ENCODE measurements around the gene SPATA9. TPM values are rescaled to one million over a fixed set of nuclear protein-coding genes. Genes with fewer than 3 reads are reported as not detected.
"Not testable (repeated sequence)": the region's sequence is repeated elsewhere in the genome, so short reads cannot be mapped to it uniquely, and the experiment has no call there.

Gene SPATA9
- total and polyA plus RNA-seq, 7 donors, result 0.36 to 1.1 TPM; not detected in 5

DNA sequence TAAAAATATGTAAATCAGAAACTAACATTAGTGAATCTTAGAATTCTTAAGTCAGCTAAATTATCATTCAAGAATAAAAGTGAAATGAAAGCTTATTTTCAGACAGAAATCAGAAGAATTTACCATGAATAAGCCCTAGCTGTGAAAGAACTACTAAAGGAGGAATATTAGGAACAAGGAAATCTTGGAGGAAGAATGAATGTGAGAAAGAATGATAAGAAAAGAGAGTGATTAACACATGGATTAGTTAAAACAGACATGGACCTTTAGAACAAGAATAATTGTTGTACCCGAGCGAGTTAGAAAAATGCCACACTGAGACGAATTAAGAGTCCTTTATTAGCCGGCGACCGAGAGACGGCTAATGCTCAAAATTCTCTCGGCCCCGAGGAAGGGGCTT, 24.3 kb upstream of the SPATA9 start:
- Histone ChIP-seq H3K4me3 (no peak overlapping the region), H3K27me3 (no peaks in the 10 kb centered on the region), H3K27ac (no peak overlapping the region), H3K4me1 (peaks cover 0 to 9% (median 4%) of the 10 kb centered on the region in 4 donors), H3K9me3 (no peaks in the 10 kb centered on the region), H3K36me3 (no peaks in the 10 kb centered on the region)
- TF ChIP-seq POLR2AphosphoS5 (IDR thresholded peaks at IDR 0.05), result no peak
- TF ChIP-seq, protein P1, sequence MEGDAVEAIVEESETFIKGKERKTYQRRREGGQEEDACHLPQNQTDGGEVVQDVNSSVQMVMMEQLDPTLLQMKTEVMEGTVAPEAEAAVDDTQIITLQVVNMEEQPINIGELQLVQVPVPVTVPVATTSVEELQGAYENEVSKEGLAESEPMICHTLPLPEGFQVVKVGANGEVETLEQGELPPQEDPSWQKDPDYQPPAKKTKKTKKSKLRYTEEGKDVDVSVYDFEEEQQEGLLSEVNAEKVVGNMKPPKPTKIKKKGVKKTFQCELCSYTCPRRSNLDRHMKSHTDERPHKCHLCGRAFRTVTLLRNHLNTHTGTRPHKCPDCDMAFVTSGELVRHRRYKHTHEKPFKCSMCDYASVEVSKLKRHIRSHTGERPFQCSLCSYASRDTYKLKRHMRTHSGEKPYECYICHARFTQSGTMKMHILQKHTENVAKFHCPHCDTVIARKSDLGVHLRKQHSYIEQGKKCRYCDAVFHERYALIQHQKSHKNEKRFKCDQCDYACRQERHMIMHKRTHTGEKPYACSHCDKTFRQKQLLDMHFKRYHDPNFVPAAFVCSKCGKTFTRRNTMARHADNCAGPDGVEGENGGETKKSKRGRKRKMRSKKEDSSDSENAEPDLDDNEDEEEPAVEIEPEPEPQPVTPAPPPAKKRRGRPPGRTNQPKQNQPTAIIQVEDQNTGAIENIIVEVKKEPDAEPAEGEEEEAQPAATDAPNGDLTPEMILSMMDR (IDR thresholded peaks at IDR 0.05), result no peak
- no peak for TF ChIP-seq EP300 (IDR thresholded peaks at IDR 0.05)
- no peak for TF ChIP-seq POLR2A (IDR thresholded peaks at IDR 0.05)
- intact Hi-C loops (cut with DNase I), result no loop called here
- 88 to 95% methylated on average over 9 of the region's 9 CpGs for WGBS, 2 donors
- DNase-seq, result no peak

DNA sequence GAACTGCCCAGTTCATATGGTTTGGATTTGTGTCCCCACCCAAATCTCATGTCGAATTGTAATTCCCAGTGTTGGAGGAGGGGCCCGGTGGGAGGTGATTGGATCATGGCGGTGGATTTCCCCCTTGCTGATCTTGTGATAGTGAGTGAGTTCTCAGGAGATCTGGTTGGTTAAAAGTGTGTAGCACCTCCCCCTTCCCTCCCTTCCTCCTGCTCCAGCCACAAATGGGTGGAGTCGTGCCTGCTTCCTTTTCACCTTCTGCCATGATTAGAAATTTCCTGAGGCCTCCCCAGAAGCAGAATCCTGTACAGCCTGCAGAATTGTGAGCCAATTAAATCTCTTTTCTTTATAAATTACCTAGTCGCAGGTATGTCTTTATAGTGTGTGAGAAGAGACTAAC, 23.4 kb upstream of the SPATA9 start:
- intact Hi-C loops (cut with DNase I); H3K4me1 ChIP-seq; H3K27me3 ChIP-seq; H3K36me3 ChIP-seq; H3K4me3 ChIP-seq; H3K27ac ChIP-seq; DNase-seq; H3K9me3 ChIP-seq: not testable (repeated sequence)
- 95 to 96% methylated on average over 4 to 5 of the region's 5 CpGs for WGBS, 2 donors

- no peaks in the 10 kb centered on the region for H3K9me3 ChIP-seq
- WGBS, 2 donors, result 87 to 88% methylated on average over 1 of the region's 1 CpG
- no peak for DNase-seq
- H3K27ac ChIP-seq, result no peak overlapping the region
- H3K4me1 ChIP-seq, result peaks cover 0 to 5% (median 0%) of the 10 kb centered on the region in 4 donors
- H3K27me3 ChIP-seq, result no peaks in the 10 kb centered on the region
- H3K36me3 ChIP-seq, result no peaks in the 10 kb centered on the region
- TF ChIP-seq POLR2A (IDR thresholded peaks at IDR 0.05), result no peak
- TF ChIP-seq, protein P1 (IDR thresholded peaks at IDR 0.05), result no peak
- no peak overlapping the region for H3K4me3 ChIP-seq
- intact Hi-C loops (cut with DNase I), result no loop called here
These were observed 21.4 kb upstream of the SPATA9 start for GRCh38 chr5:95704150-95704549.

DNA sequence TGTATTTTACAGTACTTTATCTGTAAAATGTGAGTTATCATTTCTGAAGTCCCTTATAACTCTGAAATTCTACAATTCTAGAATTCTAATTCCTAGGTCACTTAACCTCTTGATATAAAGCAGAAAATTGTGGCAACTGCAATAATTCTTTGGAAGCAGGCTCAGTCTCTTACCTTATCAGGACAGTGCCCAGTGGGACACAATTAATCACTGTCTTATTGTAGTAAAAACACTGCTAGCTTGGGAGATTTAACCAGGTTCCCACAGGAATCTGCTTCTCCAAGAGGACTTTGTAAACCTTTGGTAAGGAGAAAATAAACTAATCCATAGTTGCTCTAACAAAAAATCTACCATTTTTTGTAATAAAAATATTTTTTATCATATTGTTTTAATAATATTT, 18.3 kb upstream of the SPATA9 start:
- Histone ChIP-seq H3K27me3 (no peaks in the 10 kb centered on the region), H3K27ac (no peak overlapping the region), H3K36me3 (no peaks in the 10 kb centered on the region), H3K9me3 (no peaks in the 10 kb centered on the region), H3K4me3 (no peak overlapping the region), H3K4me1 (peaks cover 0 to 5% (median 0%) of the 10 kb centered on the region in 4 donors)
- TF ChIP-seq, protein P1 (IDR thresholded peaks at IDR 0.05), result no peak
- TF ChIP-seq EP300 (IDR thresholded peaks at IDR 0.05) (no peak), POLR2AphosphoS5 (IDR thresholded peaks at IDR 0.05) (no peak), POLR2A (IDR thresholded peaks at IDR 0.05) (no peak)
- DNase-seq, result no peak
- intact Hi-C loops (cut with DNase I), result no loop called here

GRCh38 chr5:95699337-95699736, 16.5 kb upstream of the SPATA9 start:
- Histone ChIP-seq H3K36me3 (no peaks in the 10 kb centered on the region), H3K27ac (no peak overlapping the region), H3K27me3 (no peaks in the 10 kb centered on the region), H3K4me1 (peaks cover 0 to 5% (median 0%) of the 10 kb centered on the region in 4 donors), H3K9me3 (no peaks in the 10 kb centered on the region), H3K4me3 (no peak overlapping the region)
- WGBS, 2 donors, result 98% methylated on average over 1 of the region's 1 CpG
- TF ChIP-seq POLR2AphosphoS5 (IDR thresholded peaks at IDR 0.05), result no peak
- no peak for DNase-seq
- intact Hi-C loops (cut with DNase I), result no loop called here

- intact Hi-C loops (cut with DNase I), result no loop called here
- H3K4me1 ChIP-seq, result peaks cover 0 to 5% (median 0%) of the 10 kb centered on the region in 4 donors
- no peaks in the 10 kb centered on the region for H3K9me3 ChIP-seq
- H3K27me3 ChIP-seq, result no peaks in the 10 kb centered on the region
- WGBS, 2 donors, result 25 to 78% methylated on average over 7 of the region's 7 CpGs
- DNase-seq, result no peak
- no peaks in the 10 kb centered on the region for H3K36me3 ChIP-seq
- no peak for TF ChIP-seq EP300 (IDR thresholded peaks at IDR 0.05)
- TF ChIP-seq POLR2AphosphoS5 (IDR thresholded peaks at IDR 0.05), result no peak
- no peak for TF ChIP-seq POLR2A (IDR thresholded peaks at IDR 0.05)
- TF ChIP-seq, protein P1 (IDR thresholded peaks at IDR 0.05), result no peak
- no peak overlapping the region for H3K27ac ChIP-seq
- no peak overlapping the region for H3K4me3 ChIP-seq
These were observed 15.2 kb upstream of the SPATA9 start for GRCh38 chr5:95697781-95698681.

Data from sigmoid colon (tissue), 7 donors.